ENCODE data around the gene PDE8B.

DNA sequence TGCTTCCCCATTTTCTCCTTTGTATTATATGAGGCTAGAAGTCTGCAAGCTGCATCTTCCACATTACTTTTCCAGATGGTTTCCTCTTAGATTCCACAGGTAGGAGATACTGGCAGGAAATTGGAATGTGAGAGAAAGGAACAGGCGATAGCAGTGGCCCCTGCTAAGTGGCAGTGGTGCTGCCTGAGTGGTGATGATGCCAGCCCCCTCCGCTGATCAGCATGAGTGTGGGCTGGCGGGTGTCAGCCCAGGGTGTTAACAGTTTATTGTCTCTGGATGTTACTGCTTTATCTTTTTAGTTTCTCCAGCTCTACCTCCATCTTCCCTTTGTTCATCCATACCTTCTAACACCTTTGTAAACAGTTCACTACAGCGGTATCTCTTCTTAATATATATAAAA, 13.2 kb downstream of the PDE8B start:
- TF ChIP-seq POLR2A (IDR thresholded peaks at IDR 0.05) = no peak
- TF ChIP-seq, protein P1, sequence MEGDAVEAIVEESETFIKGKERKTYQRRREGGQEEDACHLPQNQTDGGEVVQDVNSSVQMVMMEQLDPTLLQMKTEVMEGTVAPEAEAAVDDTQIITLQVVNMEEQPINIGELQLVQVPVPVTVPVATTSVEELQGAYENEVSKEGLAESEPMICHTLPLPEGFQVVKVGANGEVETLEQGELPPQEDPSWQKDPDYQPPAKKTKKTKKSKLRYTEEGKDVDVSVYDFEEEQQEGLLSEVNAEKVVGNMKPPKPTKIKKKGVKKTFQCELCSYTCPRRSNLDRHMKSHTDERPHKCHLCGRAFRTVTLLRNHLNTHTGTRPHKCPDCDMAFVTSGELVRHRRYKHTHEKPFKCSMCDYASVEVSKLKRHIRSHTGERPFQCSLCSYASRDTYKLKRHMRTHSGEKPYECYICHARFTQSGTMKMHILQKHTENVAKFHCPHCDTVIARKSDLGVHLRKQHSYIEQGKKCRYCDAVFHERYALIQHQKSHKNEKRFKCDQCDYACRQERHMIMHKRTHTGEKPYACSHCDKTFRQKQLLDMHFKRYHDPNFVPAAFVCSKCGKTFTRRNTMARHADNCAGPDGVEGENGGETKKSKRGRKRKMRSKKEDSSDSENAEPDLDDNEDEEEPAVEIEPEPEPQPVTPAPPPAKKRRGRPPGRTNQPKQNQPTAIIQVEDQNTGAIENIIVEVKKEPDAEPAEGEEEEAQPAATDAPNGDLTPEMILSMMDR (IDR thresholded peaks at IDR 0.05) = no peak
